ENCODE data around the gene C2CD3.
"Not testable (repeated sequence)": the region's sequence is repeated elsewhere in the genome, so short reads cannot be mapped to it uniquely, and the experiment has no call there.

Gene C2CD3

DNA sequence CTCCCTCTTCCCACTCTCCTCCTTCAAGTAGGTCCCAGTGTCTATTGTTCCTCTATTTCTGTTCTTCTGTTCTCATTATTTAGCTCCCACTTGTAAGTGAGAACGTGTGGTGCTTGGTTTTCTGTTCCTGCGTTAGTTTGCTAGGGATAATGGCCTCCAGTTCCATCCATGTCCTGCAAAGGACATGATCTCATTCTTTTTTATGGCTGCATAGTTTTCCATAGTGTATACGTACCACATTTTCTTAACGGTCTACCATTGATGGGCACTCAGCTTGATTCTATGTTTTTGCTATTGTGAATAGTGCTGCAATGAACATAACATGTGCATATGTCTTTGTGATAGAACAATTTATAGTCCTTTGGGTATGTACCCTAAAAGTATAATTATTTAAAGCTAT is 26.2 kb downstream of the C2CD3 start:
- TF ChIP-seq, protein P1, sequence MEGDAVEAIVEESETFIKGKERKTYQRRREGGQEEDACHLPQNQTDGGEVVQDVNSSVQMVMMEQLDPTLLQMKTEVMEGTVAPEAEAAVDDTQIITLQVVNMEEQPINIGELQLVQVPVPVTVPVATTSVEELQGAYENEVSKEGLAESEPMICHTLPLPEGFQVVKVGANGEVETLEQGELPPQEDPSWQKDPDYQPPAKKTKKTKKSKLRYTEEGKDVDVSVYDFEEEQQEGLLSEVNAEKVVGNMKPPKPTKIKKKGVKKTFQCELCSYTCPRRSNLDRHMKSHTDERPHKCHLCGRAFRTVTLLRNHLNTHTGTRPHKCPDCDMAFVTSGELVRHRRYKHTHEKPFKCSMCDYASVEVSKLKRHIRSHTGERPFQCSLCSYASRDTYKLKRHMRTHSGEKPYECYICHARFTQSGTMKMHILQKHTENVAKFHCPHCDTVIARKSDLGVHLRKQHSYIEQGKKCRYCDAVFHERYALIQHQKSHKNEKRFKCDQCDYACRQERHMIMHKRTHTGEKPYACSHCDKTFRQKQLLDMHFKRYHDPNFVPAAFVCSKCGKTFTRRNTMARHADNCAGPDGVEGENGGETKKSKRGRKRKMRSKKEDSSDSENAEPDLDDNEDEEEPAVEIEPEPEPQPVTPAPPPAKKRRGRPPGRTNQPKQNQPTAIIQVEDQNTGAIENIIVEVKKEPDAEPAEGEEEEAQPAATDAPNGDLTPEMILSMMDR (IDR thresholded peaks at IDR 0.05; ENCODE audit: low read depth, low read length, missing control alignments): no peak
- no peak overlapping the region for H3K4me3 ChIP-seq (ENCODE audit: low read depth, low read length)
- no peak for DNase-seq (ENCODE audit: low read depth)

- TF ChIP-seq, protein P1 (IDR thresholded peaks at IDR 0.05; ENCODE audit: low read depth, low read length, missing control alignments): no peak
- no peak overlapping the region for H3K4me3 ChIP-seq (ENCODE audit: low read depth, low read length)
- DNase-seq (ENCODE audit: low read depth): no peak
These were observed 28.2 kb downstream of the C2CD3 start for GRCh38 chr11:74142624-74143023.

- TF ChIP-seq, protein P1 (IDR thresholded peaks at IDR 0.05; ENCODE audit: low read depth, low read length, missing control alignments): no peak
- DNase-seq (ENCODE audit: low read depth): no peak
- H3K4me3 ChIP-seq (ENCODE audit: low read depth, low read length): no peak overlapping the region
These were observed 28.9 kb downstream of the C2CD3 start for GRCh38 chr11:74141908-74142307.

- no peak for DNase-seq (ENCODE audit: low read depth)
- TF ChIP-seq, protein P1 (IDR thresholded peaks at IDR 0.05; ENCODE audit: low read depth, low read length, missing control alignments): no peak
- H3K4me3 ChIP-seq (ENCODE audit: low read depth, low read length): no peak overlapping the region
These were observed 29.5 kb downstream of the C2CD3 start for GRCh38 chr11:74141241-74141695.

- not testable (repeated sequence) for DNase-seq (ENCODE audit: low read depth); H3K4me3 ChIP-seq (ENCODE audit: low read depth, low read length)
These were observed 30.8 kb downstream of the C2CD3 start for GRCh38 chr11:74139919-74140431.

GRCh38 chr11:74139151-74139918 is 31.5 kb downstream of the C2CD3 start:
- H3K4me3 ChIP-seq (ENCODE audit: low read depth, low read length): no peak overlapping the region
- DNase-seq (ENCODE audit: low read depth): no peak
- TF ChIP-seq, protein P1 (IDR thresholded peaks at IDR 0.05; ENCODE audit: low read depth, low read length, missing control alignments): no peak

- TF ChIP-seq, protein P1 (IDR thresholded peaks at IDR 0.05; ENCODE audit: low read depth, low read length, missing control alignments): no peak
- H3K4me3 ChIP-seq (ENCODE audit: low read depth, low read length): no peak overlapping the region
- no peak for DNase-seq (ENCODE audit: low read depth)
These were observed 32.2 kb downstream of the C2CD3 start for GRCh38 chr11:74138572-74138971.
